ENCODE results near the gene NEAT1. TPM values are rescaled to one million over a fixed set of nuclear protein-coding genes. Genes with fewer than 3 reads are reported as not detected.

NEAT1 gene
- total RNA-seq, result 38.3 and 118 TPM in 2 replicates

DNA sequence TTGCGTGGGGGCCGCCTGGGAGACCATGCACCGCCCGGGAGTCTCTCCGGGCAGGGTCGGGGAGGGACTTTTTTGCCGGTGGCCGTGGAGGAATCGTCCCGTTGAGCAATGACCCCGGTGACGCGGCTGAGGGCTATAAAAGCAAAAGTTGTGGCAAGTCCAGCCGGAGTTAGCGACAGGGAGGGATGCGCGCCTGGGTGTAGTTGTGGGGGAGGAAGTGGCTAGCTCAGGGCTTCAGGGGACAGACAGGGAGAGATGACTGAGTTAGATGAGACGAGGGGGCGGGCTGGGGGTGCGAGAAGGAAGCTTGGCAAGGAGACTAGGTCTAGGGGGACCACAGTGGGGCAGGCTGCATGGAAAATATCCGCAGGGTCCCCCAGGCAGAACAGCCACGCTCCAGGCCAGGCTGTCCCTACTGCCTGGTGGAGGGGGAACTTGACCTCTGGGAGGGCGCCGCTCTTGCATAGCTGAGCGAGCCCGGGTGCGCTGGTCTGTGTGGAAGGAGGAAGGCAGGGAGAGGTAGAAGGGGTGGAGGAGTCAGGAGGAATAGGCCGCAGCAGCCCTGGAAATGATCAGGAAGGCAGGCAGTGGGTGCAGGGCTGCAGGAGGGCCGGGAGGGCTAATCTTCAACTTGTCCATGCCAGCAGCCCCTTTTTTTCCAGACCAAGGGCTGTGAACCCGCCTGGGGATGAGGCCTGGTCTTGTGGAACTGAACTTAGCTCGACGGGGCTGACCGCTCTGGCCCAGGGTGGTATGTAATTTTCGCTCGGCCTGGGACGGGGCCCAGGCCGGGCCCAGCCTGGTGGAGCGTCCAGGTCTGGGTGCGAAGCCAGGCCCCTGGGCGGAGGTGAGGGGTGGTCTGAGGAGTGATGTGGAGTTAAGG is at the start of gene NEAT1:
TSS of gene NEAT1 (plus strand) at position 166 of the 883 bp plus-strand sequence.

DNA sequence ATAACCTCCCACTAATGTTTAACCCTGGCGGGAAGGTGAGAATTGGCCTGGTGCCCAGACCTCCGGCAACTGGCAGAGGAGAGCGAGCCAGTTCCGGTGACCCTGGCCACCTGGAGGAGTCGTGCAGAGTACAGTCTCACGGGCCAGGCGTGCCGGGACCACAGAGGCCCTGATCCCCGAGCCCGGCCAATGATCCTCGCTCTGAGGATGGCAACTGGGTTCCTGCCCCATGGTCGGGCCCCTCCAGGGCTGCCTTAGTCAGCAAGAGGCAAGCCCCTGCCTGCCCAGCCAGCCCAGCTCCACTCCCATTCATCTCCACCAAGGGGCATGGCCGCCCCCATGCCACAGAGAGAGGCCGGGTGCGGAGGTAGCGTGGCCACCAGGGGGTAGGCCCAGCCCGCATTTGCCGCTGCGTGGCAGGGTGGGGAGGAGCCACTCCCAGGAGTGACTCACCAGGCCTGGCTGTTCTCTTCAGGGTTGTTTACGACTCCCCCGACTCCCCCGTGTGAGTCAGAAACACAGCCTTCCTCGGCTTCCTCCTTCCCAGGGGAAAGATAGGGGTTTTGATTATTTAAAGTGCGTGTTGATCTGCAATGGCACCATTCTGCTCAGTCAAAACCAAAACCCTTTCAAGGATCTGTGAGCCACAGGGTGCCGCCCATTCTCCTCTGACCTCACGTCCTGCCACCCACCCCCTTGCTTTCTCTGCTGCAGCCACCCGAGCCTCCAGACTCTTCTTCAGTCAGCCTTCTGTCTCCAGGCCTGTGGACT is 40.4 kb upstream of the NEAT1 start, which contains the start of gene SLC25A45:
TSS of gene SLC25A45 (minus strand) at position 614 of the 771 bp plus-strand sequence. CDS start 695 bp downstream, outside the sequence.

DNA sequence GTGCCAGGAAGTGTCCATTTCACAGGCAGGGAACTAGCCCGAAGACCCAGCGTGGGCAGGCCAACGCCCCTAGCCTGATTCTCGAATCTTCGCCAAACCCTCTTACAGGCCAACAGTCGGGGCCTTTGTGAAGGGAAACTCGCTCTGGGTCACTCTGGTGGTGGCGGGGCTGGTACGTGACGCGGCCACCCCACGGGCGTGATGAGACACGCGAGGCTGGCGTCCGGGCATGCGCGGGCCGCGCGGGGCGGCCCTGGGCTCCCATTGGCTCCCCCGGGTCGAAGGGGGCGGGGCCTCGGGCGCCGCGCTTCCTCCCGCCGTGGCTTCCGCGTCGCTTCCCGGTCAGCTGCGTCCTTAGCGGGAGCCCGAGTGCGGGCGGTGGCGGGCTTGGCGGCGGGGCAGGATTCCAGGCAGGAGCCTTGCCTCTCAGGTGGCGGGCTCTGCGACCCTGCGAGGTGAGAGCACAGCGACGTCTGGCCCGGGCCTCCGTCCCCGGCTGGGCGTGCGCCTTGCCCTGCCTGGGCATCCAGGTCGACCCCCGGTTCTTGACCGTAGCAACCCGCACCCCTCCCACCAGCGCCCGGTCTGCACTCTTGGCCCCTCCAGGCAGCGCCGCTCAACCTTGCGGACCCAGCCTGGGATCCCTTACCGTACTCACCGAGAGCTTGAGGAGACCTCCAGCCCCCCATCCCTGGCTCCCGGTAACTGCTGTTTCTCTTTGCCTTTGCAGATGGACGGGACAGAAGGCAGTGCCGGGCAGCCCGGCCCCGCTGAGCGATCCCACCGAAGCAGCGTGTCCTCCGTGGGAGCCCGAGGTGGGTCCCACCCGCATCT is 36.1 kb upstream of the NEAT1 start, which contains the start of gene FRMD8:
TSS of gene FRMD8 (plus strand) at position 331 of the 834 bp plus-strand sequence. CDS start at position 731, 400 bp downstream.

Other genes starting within 250 kb of the NEAT1 start
- 63.3 and 157 TPM in 2 replicates for gene CAPN1, start 240.9 kb upstream of the NEAT1 start, total RNA-seq
- 7.6 and 7.8 TPM in 2 replicates for gene POLA2, start 160.8 kb upstream of the NEAT1 start, total RNA-seq
- gene CDC42EP2, start 107.9 kb upstream of the NEAT1 start, total RNA-seq, result 14.7 and 20.8 TPM in 2 replicates
- gene DPF2, start 88.9 kb upstream of the NEAT1 start, total RNA-seq, result 26.7 and 31.5 TPM in 2 replicates
- gene TIGD3, start 68.0 kb upstream of the NEAT1 start, total RNA-seq, result 0.32 TPM in 1 of 2 replicates, not detected in the other
- gene SLC25A45, start 40.2 kb upstream of the NEAT1 start, total RNA-seq, result 0.46 and 2.3 TPM in 2 replicates
- 49.7 and 193 TPM in 2 replicates for gene FRMD8, start 36.2 kb upstream of the NEAT1 start, total RNA-seq
- 2,721 and 4,758 TPM in 2 replicates for gene MALAT1, start 76.2 kb downstream of the NEAT1 start, total RNA-seq
- 56.5 and 59.1 TPM in 2 replicates for gene SCYL1, start 102.3 kb downstream of the NEAT1 start, total RNA-seq
- 15.2 and 23.4 TPM in 2 replicates for gene LTBP3, start 135.6 kb downstream of the NEAT1 start, total RNA-seq
- 37.5 and 92.2 TPM in 2 replicates for gene ZNRD2, start 147.7 kb downstream of the NEAT1 start, total RNA-seq
- gene FAM89B, start 149.7 kb downstream of the NEAT1 start, total RNA-seq, result 15.9 and 19.8 TPM in 2 replicates
- 31.2 and 39.0 TPM in 2 replicates for gene EHBP1L1, start 153.3 kb downstream of the NEAT1 start, total RNA-seq
- gene KCNK7, start 173.0 kb downstream of the NEAT1 start, total RNA-seq, result not detected in 2 replicates
- 55.2 and 72.0 TPM in 2 replicates for gene MAP3K11, start 191.4 kb downstream of the NEAT1 start, total RNA-seq
- gene PCNX3, start 193.0 kb downstream of the NEAT1 start, total RNA-seq, result 11.2 and 11.7 TPM in 2 replicates
- 38.7 and 42.1 TPM in 2 replicates for gene SIPA1, start 215.3 kb downstream of the NEAT1 start, total RNA-seq
- 12.7 and 14.7 TPM in 2 replicates for gene RELA, start 240.1 kb downstream of the NEAT1 start, total RNA-seq

Measured in epithelial cell of umbilical artery (primary cell).